HG03571 (cell line): ENCODE measurements around the gene CPA5.
"Not testable (repeated sequence)": the region's sequence is repeated elsewhere in the genome, so short reads cannot be mapped to it uniquely, and the experiment has no call there.

Experiments used
- ATAC-seq: cut with Tn5 transposase; IDR thresholded peaks from one replicate; pipeline ENCODE4 v1.9.1; 2021; ENCODE audit not compliant: unreplicated experiment

Gene CPA5, protein sequence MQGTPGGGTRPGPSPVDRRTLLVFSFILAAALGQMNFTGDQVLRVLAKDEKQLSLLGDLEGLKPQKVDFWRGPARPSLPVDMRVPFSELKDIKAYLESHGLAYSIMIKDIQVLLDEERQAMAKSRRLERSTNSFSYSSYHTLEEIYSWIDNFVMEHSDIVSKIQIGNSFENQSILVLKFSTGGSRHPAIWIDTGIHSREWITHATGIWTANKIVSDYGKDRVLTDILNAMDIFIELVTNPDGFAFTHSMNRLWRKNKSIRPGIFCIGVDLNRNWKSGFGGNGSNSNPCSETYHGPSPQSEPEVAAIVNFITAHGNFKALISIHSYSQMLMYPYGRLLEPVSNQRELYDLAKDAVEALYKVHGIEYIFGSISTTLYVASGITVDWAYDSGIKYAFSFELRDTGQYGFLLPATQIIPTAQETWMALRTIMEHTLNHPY

DNA sequence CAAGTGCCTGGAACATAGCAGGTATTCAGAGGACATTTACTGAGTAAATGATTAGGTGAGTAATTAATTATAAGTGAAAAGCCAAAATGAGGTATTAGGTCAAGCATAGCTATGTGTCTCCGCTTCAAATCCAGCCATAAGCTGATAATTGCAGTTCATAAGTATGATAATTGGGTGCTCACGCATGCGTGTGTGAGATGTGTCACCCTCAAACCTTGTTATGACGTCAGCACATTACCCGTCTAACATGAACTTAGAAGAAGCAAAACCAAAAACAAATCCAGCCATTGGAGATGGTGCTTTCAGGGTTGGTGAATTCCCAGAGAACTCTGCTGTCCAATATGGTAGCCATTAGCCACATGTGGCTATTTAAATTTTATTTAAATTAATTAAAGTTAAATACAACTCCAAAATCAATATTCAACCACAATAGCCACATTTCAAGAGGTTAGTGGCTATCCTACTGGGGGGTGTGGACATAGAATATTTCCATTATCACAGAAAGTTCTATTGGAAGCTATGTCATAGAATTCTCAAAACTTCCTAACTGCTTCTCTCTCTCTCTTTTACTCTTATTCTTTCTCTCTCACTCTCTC lies at the start of gene CPA5:
Gene CPA5 (plus strand): TSS at position 546 of the 596 bp plus-strand sequence. CDS start 1,670 bp downstream, outside the sequence.
- ATAC-seq: no peak

DNA sequence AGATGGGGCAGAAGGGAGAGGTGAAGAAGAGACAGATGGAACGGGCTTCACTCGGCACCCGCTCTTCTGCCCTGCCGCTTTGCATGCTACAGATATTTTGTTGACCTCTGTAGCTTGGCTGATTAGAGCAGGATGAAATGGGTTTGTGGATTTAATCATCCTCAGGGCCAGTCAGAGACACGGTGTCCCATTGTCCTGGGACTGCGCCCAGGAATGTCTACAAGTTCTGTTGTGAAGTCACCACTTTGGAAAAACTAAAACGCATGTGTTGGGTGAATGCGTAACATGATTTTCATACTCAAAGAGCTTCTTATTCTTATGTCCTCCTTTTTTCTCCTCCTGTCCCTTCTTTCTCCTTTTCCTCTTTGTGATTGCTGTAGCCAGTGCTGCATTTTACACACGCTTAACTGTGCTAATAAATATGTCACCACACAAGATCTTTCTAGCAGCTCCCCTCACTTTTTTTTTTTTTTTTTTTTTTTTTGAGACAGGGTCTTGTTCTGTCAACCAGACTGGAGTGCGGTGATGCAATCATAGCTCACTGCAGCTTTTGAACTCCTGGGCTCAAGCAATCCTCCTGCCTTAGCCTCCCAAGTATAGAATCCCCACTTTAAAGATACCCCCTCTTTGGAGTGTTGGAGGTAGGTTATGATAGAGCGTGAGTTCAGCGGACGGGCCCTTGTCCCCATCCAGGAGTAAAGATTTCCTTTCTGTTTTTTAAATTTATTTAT lies 48.2 kb upstream of the CPA5 start:
- no peak for ATAC-seq

DNA sequence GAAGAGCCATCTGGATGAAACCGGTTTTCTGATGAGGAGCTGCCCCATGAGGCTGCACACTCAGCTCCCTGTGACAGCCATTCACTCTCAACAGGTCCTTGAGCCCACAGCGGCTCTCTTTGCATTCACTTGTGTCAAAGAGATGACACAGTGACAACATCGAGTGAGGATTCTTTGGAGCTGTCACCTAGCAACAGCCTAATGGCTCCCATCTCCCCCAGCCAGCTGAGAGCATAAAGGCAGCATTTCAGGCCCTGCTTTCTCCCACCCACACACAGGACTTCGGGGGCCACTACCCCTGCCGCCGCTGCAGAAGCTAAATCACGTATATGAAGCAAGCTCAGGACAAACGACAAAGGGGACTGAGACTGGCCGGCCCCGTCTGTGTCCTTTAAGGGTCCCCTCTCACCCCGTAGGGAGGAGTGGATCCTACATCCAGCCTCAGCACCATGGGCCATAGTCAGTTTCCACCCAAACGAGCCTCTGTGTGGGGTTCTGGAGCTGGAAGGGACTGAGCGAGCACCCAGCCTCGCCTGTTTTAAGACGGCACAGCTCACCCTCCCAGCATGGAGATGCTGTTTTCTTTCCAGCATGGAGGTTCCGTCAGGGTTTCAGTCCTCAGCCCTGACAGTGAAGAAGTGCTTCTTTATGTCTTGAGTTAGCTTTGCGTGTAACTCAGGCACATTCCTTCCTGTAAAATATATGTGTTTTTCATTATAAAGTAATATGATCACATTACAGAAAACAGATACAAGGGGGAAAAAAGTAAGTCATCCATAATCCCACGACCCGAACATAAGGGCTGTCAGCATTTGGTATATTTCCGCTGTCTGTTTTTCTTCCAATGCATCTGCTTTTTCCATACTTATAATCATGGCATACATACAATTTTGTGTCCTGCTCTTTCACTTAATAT lies 46.7 kb upstream of the CPA5 start:
- no peak for ATAC-seq

DNA sequence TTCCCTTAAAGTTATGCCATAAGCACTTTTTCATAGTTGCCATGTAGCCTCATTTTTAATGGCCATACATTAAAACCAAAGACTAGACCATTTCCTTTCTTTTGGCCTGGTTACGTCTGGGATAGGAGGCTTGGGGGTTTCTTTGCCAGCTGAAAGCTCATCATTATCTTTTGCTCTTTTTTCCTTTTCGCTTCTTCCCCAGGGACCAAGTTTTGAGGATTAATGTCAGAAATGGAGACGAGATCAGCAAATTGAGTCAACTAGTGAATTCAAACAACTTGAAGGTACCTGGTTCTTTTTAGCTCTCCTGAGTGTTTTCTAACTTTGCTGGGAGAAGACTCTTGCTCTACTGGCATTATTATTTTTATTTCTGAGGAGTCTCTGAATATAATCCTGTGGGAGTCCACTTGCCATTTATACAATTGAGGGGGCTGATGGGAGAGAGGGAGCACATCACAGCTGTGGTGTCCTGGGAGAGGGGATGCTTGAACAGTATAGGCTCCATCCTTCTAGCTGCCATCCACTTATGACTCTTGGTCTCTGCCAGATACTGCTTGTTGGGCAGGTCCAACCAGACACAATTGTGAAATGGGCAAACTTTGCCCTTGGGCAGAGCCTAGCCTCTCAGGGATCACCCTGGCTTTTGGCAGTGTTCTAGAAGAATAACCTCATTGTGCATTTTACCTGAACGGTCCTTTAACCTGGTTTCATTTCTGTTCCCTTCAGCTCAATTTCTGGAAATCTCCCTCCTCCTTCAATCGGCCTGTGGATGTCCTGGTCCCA lies 45.9 kb upstream of the CPA5 start:
- no peak for ATAC-seq

DNA sequence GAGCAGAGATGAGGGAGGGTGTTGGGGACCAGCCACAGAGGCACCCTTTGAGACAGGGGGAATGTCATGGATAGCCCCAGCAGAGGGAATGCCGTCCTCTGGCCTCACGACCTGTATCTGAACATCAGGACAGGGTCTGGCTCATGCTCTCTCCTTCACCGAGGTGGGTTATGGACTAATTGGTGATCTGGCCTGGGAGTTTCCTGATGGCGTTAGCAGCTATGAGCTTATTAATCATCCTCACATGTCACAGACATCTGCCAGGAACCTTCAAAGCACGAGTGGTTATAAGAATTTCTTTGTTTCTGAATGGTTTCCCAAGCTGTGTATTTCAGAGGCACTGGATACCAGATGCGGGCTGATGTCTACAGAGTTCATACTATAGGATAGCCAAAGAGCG lies 44.8 kb upstream of the CPA5 start:
- ATAC-seq: no peak

DNA sequence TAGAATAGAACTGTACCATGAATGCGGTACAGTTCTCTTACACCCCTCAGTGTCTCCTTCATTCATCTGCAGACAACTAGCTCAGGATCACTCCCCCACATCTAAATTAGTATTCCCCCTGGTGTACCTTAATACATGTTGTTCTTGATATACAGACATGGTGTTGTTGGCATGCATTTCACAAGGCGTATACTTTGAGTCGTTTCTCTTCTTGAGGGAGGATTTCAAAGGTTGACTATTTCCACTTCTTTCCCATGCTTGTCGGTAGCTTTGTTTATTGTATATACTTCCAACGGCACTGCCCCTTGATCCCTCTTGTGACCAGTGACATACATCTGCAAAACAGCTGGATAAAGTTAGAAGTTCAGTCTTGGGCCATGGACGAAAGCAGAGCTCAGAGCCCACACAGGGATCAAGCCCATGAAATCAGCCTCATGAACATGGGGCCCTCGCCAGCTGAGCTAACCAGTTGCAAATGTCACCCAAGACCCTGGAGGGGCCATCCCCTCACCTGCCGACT lies 43.1 kb upstream of the CPA5 start:
- no peak for ATAC-seq

DNA sequence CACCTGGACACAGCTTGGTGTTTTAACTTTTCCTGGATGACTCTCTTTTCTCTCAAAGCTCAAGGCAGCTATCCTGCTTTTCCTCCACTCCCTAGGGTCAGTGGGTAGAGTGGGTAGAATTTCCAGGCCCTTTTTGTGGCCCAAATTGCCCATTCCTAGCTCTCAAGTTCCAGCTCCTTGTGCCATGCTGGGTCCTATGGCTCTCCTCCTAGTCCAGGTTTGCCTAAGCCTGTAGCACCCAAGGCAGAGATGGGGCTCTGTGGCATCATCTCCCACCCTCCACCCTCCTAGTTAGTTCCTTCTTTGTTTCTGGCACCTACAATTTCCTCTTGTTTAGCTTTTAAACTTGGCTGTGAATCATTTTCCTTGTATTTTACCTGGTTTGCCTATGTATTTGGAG lies 42.0 kb upstream of the CPA5 start:
- no peak for ATAC-seq

DNA sequence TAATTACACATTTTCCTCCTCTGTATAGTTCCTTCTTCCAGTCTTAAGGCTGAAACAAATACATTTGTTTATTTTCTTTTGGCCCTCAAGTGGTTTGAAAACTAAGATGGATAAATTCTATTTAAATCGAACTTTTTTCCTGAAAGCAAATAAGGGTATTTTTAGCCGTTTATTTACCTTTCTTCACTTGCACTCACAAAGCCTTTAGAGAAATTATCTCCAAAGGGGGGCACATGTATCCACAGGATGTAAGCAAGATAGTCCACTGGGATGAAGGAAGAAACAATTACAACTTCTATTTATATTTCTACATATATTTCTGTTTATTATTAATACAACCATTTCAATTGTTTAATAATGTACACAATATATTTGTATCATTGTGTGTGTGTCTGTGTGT lies 41.5 kb upstream of the CPA5 start:
- no peak for ATAC-seq

DNA sequence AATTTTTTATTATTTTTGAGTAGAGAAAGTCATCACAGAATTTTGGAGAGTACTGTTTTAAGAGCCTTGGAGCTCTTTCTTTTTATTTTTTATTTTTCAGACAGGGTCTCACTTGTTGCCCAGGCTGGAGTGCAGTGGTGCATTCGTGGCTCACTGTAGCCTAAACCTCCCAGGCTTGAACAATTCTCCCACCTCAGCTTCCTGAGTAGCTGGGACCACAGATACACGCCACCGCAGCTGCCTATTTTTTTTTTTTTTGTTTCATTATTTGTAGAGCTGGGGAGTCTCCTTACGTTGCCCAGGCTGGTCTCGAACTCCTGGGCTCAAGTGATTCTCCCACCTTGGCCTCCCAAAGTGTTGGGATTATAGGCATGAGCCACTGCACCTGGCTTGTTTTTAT lies 41.1 kb upstream of the CPA5 start:
- ATAC-seq: no peak

DNA sequence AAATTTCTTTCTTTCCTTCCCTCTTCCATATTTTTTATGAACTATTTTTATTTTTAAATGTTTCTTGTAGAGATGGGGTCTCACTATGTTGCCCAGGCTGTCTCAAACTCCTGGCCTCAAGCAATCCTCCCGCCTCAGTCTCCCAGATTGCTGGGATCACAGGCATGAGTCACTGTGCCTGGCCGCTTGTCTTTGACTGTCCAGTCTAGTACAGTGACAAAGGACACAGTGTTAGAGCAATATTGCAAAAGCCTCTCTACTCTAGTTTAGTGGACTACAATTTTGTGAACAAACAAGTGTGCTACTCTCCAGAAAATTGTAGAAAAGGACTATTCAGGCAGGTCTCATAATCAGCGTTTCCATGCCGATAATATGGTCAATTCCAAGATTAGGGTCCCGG lies 40.6 kb upstream of the CPA5 start:
- no peak for ATAC-seq

DNA sequence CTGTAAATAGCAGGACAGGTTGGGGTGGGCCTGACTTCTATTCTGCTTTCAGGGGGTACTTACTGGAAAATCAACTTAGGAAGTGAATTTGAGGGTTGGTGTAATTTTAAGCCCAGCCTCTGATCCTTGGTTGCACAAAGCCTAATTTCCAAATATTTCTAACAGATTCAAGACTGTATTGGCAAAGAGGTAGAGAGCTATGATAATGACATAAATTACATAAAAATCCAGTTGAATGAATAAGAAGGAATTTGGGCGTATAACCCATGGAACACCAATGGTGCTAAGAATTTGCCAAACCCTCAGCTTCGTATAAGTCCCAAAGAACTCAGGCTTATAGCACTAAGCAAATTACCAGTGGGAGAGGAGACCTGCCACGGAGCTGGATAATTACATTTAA lies 39.7 kb upstream of the CPA5 start:
- ATAC-seq: no peak

DNA sequence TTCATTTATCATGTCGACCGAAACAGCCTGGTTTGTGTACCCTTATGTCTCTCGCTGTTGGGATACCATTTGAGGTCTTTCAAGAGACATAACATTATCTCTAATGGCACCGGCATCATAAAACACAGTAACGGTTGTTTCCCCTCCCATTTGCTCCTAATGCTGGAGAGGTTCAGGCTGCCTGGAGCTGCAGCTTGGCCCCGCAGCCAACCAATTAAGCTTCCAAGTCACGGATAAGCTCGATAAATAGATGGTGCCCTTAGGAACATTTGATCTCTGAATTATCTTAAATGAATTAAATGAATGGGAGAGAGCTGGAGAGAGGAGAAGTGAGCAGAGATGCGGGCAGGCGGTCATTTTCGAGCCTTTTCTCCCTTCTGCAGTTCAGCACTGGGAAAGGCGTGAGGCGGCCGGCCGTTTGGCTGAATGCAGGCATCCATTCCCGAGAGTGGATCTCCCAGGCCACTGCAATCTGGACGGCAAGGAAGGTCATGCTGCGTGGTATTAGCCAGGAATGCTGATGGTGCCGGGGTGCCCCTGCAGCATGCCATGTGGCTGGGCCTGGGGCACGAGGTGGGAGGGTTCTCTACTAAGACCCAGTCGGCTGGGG lies 39.1 kb upstream of the CPA5 start:
- no peak for ATAC-seq

DNA sequence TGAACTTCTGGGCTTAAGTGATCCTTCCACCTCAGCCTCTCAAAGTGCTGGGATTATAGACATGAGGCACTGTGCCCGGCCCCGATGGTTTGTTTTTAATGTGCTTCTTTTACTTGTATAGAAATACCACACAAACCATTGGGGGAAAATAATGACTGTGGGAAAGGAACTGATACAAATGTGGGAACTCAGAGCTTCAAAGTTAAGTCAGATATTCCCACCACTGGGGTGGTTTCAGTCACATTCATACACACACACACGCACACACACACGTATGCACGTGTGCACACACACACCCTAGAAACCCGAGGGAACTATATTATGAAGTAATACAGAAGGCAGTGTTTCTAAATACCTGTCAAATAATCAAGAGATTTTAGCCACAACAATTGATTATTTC lies 34.6 kb upstream of the CPA5 start:
- no peak for ATAC-seq

DNA sequence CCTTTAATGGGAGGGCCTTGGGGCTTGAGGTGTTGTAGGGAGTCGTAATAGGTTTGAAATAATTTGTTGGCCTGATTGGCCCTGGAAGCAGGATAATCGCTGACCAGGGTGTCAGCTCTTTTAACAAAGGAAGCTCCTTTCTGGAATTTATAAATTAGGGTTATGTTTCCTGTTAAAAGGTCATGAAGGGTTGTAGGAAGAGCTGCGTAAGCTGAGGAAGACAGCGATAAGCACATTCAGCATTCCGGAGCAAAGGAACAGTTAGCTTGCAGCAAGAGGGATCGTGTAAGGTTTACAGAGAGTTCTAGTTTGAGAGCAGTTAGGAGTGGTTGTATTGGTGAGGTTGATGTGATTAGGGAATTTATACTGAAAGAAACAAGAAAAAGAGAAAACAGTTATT lies 30.3 kb upstream of the CPA5 start:
- ATAC-seq: no peak

DNA sequence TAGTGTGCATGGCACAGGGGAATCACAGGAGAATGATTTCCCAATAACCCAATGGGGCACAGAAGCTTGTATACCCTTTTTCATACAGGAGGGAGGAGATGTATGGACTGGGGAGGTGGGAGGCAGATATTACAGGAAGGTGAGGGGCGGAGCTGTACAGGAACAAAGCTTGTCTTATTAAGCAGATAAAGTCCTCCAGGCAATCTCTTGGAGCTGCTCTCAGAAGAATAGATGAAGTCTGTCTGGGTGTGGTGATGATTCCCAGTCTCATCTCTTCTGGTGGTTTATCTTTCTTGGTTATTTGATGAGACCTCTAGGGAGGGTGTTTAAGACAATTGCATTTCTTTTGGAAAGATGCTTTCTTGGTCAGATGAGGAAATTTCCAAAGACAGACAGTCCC lies 25.1 kb upstream of the CPA5 start:
- ATAC-seq: no peak

DNA sequence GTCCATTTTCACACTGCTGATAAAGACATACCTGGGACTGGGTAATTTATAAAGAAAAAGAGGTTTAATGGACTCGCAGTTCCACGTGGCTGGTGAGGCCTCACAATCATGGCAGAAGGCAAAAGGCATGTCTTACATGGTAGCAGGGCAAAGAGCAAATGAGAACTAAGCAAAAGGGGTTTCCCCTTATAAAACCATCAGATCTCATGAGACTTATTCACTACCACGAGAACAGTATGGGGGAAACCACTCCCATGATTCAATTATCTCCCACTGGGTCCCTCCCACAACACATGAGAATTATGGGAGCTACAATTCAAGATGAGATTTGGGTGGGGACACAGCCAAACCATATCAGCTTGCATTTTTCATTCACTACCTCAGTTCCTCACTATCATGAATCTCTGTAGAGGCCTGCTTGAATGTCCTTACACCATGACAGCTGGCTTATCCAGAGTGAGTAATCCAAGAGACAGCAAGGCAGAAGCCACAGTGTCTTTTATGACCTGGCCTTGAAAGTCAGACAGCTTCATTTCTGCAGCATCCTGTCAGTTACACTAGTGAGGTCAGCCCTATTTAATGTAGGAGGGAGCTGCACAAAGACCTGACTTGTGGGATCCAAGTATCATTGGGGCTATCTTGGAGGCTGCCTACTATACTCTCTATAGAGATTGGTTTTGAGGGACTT lies 22.9 kb upstream of the CPA5 start:
- not testable (repeated sequence) for ATAC-seq

DNA sequence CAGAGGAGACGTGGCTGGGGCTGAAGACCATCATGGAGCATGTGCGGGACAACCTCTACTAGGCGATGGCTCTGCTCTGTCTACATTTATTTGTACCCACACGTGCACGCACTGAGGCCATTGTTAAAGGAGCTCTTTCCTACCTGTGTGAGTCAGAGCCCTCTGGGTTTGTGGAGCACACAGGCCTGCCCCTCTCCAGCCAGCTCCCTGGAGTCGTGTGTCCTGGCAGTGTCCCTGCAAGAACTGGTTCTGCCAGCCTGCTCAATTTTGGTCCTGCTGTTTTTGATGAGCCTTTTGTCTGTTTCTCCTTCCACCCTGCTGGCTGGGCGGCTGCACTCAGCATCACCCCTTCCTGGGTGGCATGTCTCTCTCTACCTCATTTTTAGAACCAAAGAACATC lies 22.0 kb upstream of the CPA5 start:
- ATAC-seq: no peak

DNA sequence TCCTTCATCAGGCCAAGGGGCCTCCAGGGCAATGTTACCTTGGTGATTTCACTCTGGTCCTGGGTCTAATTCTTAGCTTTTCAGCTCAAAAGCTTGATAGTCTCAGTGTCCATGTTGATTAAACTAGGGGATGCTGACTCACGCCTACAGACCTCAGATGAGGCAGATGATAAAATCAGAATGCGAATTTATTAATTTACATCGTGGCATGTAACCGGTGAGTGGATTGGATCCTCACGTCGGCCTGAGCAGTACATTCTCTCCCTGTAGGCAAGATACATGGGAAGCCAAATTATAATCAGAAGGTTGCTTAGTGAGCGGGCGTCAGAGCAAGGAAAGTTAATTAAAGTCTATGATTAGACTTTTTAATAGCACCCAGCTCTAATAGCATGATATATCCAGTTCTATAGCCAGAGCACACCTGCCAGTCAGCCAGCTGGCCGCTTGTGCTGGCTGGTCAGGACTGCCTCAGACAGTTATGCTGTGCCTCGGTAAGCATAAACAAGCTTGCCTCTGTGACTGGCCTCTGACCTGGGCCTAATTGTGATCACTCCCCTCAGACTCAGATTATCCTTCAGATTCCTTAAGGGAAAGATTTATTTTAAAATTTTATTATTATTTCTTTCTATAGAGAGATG lies 20.2 kb upstream of the CPA5 start:
- no peak for ATAC-seq

DNA sequence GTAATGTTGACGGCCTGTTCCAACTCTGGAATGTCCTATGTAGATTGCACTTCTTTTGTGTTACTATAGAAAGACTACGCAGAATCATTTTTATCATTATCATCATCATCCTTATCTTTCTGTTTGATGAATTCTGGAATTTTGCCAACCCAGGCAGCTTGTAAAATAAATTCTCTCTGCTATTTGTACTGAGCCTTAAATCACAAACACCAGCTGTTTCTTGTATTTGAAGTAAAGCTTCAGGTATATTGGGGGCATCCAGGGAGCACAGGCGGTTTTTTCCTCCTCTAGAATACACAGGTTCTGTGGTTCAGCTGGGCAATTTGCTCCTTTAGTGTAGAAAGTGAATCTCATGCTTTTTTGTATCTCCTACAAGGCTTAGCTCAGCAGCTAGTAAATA lies 14.9 kb upstream of the CPA5 start:
- no peak for ATAC-seq
